ENCODE measurements around the gene PLCB1.
"Not testable (repeated sequence)": the region's sequence is repeated elsewhere in the genome, so short reads cannot be mapped to it uniquely, and the experiment has no call there.

Gene PLCB1

DNA sequence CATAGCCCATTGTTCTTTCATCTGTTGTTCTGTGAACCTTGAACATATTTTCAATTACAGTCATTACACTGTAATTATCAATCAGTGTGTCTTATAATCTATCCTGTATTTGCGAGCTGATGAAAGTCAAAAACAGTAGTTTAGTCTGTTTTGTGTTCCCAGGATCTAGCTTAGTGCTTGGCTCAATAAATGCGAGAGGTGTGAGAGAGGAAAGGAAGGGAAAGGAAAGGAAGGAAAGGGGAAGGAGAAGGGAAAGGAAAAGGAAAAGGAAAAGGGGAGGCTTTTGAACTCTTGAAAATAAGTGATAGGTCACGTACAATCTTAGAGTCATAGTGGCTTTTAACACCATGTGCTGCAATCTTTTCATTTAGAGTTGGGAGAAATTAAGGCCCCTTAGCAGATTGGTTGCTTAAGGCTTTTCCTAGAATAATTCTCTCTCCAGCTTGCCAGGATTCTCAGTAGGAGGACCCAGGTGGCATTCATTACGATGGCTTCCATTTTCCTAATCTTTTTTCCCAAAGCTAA, 503.0 kb downstream of the PLCB1 start:
- DNase-seq = no peak

- no peak for DNase-seq
Observed at GRCh38 chr20:8635837-8636236, 503.8 kb downstream of the PLCB1 start.

GRCh38 chr20:8639112-8639778, 507.2 kb downstream of the PLCB1 start:
- DNase-seq = no peak

- no peak for DNase-seq
Observed at GRCh38 chr20:8640461-8640860, 508.4 kb downstream of the PLCB1 start.

DNA sequence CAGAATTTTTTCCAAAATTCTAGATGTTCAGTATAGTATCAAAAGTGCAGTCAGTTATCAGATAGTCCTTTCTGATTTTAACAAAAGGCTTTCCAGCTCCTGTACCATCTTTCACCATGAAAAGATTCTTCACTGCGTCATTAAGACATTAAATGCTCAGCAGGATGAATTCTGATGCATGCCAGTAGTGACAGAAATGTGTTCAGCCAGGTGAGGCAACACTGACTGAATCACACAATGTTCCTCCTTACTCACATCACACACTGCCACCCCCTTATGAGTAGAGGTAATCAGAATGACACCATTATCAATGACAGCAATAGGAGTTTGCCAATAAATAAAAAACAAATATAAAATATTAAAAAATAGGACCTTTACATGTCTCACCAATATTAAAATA, 510.2 kb downstream of the PLCB1 start:
- DNase-seq = no peak

GRCh38 chr20:8644468-8644867, 512.4 kb downstream of the PLCB1 start:
- DNase-seq = not testable (repeated sequence)

- DNase-seq = no peak
Observed at GRCh38 chr20:8645326-8645725, 513.3 kb downstream of the PLCB1 start.

GRCh38 chr20:8646033-8646441, 514.0 kb downstream of the PLCB1 start:
- no peak for DNase-seq

DNA sequence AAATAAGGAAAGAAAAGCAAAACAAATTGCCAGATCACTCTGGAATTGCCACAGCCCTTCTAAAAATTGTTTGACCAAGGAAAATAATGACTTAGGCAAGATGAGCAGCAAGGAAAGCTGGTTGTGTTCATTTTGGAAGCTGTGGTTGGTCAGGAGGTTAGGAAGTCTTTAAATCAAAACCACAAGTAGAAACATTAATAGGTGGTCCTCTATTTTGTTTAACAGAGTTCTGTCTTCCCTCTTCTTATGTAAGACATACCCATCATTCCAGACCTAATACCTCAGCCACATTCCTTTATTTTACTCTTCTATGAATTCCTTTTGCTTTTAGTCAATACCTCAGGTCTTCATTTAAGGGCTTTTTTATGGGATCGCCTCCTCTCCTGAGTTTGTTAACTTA, 514.6 kb downstream of the PLCB1 start:
- DNase-seq = no peak

DNA sequence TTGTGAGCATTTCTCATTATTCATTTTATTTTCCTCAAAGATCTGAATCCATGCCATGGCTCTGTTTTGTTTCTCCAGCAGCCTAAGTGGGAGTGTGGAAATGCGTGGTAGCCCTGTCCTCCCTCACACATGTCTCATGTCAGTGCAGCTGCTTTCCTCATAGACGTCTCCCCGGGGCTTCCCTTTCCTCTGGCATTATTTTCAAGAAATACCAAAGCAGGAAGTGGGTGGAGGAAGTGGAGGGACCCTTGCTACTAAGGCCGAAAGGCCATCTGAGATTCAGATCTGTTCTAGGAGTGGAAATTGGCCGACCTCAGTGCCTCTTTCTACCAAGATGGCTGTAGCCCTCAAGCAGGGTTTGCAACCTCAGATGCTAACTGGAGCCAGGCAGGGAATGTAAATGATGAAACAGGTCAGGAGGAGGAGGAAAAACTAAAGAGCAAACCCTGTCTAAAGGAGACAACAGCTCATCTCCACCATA, 515.9 kb downstream of the PLCB1 start:
- no peak for DNase-seq

GRCh38 chr20:8648466-8648865, 516.4 kb downstream of the PLCB1 start:
- DNase-seq = no peak

- no peak for DNase-seq
Observed at GRCh38 chr20:8652396-8652795, 520.3 kb downstream of the PLCB1 start.

DNA sequence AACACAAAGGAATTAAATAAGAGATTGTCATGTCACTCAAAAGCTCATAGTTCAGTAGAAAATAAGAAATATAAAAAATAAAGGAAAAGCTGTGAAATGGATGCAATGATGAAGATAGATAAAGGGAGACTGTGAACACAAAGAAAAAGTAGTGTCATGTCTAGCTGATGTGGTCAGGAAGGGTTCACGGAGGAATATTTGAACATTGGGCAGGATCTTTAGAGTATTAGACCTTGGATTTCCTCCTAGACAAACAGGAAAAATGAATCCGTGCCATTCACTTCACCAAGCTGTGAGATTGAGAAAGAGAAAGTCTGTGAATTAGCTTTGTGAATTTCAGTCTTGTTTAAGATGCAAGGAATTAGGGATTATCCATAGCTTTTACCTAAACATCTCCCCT, 522.4 kb downstream of the PLCB1 start:
- no peak for DNase-seq

DNA sequence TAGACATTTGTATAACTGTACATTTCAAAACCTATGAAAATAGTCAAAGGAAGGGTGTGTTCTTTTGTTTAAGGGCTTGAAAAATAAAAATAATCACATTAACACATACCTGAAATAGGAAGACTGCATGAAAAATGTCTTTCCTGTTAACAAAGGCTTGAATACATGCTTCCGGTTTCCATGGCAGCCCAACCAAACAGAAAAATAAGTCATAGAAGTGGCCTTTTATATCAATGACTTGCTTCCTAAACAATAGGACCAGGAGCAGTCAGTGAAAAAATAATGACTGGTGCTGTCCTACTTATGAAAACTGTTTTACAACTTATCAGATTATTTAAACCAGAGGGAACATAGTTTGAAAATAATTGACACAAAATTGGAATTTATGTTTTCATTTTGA, 524.3 kb downstream of the PLCB1 start:
- peak; percentile 7 for DNase-seq

GRCh38 chr20:8657664-8658063, 525.6 kb downstream of the PLCB1 start:
- DNase-seq = no peak

DNA sequence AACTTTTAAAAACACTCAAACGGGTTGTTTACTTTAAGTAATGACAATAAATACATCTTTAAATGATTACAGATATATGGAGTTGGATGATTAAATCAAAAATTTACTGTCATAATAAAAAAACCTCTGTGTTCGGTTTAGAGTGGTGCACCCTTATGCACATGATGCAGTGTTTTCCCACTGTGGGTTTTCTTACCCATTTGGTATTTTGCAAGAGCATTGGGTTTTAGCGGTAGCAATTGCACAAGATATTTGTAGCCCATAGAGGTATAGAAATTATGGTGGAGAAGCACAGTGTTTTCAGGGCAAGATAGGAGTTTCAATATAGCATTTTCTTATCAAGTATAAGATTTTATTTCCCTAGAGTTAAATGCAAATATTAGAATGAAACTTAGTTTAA, 526.0 kb downstream of the PLCB1 start:
- no peak for DNase-seq

- no peak for DNase-seq
Observed at GRCh38 chr20:8661229-8661952, 529.3 kb downstream of the PLCB1 start.

- no peak for DNase-seq
Observed at GRCh38 chr20:8662433-8662954, 530.4 kb downstream of the PLCB1 start.

DNA sequence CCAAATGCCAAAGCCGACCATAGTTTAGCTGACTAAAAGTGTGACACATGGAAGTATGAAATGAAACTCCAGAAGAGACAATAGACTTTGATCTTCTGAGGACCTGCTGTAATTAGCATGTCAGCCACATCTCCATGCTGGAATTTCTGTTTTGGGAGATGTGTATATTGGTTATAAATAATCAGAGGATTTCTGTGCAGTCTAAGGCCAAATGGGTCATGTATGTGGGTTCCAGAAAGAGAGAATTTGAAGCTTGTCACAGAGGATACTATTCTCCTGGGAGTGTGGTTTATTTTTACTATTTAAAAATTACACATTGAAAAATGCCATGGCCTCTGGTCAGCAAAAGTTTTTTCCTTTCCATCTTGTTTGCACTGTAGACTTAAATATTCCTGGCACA, 531.4 kb downstream of the PLCB1 start:
- no peak for DNase-seq

- DNase-seq = no peak
Observed at GRCh38 chr20:8664778-8665177, 532.7 kb downstream of the PLCB1 start.

DNA sequence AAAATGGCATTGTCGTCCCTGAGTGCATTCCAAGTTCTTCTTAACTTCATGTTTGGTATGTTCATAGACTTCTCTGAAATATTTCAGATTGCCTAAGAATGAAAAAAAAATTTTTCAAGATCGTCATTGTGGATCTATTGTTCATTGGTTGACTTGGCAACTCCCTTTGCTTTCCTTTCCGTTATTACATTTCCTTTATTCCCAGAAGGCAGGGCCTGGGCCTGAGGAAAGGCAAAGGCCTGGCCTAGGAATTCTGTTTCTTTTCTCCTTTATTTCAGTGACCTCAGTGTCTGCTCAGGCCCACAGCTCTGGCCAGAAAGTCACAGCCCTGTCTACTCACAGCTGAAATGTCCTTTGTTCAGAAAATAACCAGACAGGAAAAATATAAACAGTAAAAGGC, 535.2 kb downstream of the PLCB1 start:
- no peak for DNase-seq

DNA sequence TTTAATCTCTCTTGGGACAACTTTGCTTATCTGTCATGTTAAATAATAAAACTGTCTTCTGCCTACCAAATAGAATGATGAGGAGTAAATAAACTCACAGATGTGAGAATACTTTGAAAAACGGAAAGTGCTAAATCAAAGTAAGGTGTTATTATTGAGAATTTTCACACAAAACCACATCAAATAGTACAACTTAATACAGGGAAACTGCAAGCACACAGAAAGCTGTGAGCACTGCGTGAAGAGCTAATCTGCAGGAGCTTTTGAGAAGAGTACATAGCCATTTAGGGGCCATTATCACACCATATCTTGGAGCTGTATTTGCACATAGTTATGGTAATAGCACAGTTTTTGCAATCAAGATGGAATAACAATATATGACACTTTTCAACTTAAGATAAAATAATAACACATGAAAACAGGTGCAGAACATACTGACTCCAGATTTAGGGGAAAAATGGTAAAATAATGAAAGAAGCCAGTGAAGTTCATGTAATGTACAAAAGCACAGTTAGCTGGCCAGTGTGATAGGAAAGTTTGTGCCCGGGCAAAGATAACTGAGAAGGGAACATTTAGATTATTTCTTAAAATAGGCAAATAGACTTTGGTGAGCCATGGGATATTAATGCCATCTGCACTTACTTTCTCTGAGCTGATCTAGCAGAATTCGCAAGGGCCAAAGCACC, 538.3 kb downstream of the PLCB1 start:
- DNase-seq = no peak

GRCh38 chr20:8670893-8671215, 538.8 kb downstream of the PLCB1 start:
- no peak for DNase-seq

Data from NCI-H2029 (cell line).